Kidney glomerular epithelial cell (primary cell): ENCODE measurements around the gene URB1.
"Not testable (repeated sequence)": the region's sequence is repeated elsewhere in the genome, so short reads cannot be mapped to it uniquely, and the experiment has no call there.

ENCODE experiments used
- DNase-seq: peaks from one replicate; lab custom pipeline; 2025; lab: John Stamatoyannopoulos, UW

Gene URB1, protein sequence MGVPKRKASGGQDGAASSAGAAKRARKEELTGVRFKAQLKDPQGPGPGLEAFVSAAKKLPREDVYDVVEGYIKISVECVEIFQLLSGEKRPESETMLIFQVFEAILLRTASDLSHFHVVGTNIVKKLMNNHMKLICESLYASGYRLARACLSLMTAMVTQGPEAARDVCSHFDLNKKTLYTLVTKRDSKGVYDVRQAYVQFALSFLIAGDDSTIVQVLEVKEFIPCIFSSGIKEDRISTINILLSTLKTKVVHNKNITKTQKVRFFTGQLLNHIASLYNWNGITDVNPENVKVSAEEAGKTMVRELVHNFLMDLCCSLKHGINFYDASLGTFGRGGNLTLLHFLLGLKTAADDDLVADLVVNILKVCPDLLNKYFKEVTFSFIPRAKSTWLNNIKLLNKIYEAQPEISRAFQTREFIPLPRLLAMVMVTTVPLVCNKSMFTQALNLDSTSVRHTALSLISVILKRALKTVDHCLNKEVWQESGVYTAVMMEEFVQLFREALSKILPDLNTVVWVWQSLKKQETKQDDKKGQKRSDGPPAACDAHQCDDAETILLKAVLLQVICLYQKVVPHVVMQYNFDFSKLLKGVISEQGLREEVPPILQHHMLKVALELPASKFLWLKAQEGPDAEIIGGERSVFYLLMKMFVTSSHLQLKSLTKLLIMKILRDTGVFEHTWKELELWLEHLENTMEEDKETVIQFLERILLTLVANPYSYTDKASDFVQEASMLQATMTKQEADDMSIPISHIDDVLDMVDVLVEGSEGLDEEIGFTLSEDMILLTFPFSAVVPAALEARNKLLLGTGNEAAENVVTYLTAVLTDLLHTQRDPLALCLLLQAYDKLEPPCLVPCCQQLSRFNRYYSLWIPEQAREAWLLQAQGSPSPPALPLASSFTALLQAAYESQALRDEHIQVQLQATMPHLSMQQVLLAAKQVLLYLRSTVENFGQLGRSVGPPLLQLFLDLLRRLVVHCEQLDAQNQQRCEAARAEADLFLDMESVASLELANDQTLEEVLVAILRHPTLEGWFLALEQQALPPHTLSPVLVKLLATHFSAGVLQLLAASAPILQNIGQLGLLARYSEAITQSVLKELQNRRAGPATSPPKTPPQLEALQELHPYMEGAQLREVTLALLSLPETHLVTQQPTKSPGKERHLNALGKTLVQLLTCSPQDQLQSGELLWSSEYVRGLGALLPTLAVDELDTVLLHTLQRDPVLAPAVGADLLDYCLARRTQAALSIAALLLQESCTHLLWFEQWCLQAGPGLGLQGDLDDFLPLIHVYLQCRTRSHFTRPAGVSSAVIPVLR (N-terminal part only)

DNA sequence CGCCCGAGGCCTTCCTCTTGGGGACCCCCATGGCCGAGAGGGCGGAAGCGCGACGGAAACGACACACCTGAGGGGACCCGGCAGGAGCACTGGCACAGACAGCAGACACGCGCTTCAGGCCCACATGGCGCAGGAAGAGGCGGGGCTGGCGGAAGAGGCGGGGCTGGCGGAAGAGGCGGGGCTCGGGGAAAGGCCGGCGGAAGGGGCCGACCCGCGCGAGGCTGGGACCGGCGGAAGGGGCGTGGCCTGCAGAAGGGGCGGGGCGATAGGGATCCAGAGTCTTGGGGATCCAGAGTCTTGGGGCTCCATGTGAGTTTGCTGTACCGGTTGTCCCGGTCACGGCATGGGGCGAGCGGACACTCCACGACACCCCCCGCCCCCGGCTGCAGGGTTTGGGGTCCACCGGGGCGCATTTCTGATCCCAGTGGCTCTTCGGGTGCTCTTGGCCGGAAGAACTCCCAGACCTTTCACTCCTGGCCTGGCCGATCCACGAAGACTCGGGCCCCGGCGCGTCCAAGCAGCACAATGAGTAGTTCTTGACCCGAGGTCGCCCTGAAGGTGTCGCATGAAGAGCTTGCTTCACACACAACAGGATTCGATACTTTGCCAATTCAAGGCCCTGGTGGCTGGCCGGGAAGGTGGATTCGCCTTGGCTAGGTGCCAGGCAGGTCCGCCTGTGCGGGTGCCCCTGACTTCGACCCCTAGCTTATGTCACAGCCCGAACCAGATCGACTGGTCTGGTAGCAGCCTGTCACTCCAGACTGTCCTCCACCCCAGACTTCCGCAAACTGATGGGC is at the start of gene URB1:
Gene URB1, minus strand, starts transcription at position 133 of the 797 bp plus-strand sequence. Its CDS starts 102 bp downstream, at position 31.
- peak; percentile 49 for DNase-seq

DNA sequence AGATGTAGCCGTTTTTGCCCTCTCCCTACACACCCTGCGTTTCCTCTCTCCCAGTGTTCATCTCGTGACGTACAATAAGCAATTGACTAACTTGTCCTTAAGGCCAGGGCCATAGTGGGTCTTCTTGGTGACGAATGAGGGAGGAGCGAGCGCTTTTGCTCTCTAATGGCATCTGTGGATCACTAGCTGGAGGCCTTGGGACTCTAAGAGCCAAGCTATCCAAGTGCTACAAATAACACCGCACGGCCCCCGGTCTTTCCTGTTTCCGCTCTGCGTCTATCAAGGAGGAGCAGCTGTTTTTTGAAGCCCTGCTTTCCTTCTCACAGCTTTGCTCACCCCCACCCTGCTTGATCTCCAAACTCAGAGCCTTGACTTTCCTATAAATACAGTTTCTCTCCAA is 44.9 kb upstream of the URB1 start:
- DNase-seq, result no peak

GRCh38 chr21:32432982-32433660 is 40.3 kb upstream of the URB1 start:
- DNase-seq, result not testable (repeated sequence)

DNA sequence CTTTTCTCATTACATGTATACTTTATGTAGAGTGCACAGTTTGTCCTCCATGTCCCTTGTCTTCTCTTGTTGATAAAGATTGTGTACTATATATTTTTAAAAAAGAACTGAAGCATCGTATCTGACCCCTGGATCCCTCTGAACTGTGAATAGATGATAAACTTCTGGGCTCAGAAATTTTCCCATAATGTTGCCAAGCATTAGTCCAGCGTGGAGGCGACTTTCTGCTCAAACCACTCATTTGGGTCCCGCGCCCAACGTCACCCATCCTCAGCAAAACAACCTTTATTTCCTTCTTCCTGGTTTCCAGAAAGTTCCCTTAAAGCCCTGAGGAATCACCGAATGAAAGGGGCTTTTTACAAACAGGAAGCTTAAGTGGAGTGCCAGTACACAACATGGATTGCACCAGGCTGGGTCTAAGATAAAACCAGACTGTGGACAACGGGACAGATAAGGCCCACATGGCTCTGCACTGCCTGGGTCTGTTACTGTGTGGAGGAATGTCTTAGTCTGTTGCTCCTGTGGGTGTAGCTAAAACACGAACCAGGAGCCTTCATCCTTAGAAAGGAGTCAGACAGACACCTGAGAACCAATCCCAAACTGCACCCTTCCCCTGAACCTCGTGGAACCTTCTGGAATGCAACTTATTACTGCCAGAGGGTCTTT is 35.3 kb upstream of the URB1 start:
- no peak for DNase-seq

- DNase-seq, result peak; percentile 18
Observed at GRCh38 chr21:32426592-32427051, 33.8 kb upstream of the URB1 start.

DNA sequence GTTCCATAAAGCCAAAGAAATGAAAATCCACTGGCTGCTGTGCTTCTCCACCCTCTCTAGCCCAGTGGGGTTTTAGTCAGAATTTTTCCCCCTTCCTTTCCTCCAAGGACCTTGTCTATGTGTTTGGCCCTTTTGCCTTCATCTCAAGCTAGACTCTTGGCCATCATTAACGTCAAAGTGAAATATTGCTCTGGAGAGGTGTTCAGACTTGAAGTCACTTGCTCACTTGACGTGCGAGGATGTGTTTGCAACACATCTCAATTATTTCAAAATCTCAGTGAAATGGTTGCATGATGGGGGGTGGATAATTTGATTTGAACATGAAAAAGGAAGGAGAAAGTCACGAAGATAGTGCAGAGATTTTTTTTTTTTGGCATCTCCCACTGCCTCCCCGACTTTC is 33.3 kb upstream of the URB1 start:
- no peak for DNase-seq

DNA sequence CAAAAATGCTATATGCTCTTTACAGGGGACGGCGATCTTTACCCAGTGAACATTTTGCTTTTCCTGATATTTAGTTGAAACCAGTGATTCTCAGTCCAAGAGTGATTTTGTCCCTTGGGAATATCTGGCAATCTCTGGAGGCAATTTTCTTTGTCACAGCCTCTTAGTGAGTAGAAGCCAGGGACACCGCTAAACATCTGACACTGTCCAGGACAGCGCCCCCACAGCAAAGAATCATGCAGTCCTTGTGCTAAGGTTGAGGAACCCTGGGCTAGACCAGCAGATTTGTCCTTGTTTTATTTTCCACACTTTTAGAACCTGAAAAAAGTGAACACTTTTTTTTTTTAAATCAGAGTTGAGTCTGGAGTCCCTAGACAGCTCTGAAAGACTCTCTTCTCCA is 32.8 kb upstream of the URB1 start:
- DNase-seq, result no peak

- no peak for DNase-seq
Observed at GRCh38 chr21:32424674-32425073, 31.9 kb upstream of the URB1 start.

- no peak for DNase-seq
Observed at GRCh38 chr21:32424191-32424535, 31.4 kb upstream of the URB1 start.

DNA sequence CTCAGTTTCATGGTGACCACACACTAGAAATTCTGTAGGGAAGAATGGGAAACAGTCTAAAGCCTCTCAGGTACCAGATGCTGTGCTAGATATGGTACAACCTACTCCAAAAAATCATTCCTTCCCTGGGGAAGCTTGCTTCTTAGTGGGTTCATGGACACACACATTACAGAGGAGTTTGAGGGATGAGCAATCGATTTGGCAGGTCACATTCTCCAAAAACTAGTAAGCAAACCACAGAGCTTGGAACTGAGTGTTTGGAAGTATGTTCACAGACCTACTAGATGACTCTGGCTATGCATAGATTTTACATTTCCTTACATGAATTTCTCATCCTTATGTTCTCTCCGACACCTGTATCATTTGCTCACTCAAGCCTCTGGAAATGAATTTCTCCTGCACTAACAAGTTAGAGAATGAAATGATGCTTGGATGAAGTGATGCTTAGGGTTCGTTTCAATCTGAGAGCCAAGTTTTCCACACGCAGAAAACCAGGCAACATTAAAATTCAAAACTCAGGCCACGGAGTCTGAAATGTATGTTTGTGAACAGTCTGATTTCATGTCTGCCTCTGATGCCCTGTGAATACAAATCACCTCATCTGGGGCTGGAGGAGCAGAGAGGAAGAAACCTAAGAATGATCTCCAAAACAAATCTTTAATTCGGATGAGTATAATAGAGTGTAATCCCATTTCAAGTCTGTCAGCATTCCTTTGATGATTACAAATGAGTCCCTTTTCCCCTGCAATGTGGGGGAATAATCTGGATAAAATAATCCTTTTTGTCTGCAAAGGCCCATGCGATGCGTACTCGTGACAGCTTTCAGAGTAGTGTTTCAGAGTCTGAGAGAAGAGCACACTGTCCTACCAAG is 30.7 kb upstream of the URB1 start:
- DNase-seq, result no peak

DNA sequence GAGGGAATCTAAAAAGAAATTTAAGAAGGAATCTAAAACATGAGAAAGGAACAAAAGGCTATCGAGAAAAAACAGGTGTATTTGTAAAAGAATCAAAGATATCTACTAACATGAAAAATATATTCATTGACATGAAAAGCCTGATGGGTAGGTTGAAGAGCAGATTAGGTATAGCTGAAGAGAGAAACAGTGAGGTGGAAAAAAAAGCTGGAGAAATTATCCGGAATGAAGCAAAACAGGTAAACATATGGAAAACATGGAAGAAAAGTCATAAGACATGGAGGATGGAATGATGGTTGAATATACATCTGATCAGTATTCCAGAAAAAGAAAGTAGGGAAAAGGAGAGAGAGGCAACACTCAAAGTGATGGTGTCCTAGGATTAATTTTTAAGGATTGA is 29.3 kb upstream of the URB1 start:
- DNase-seq, result no peak

GRCh38 chr21:32418146-32418545 is 25.3 kb upstream of the URB1 start:
- no peak for DNase-seq

- DNase-seq, result no peak
Observed at GRCh38 chr21:32415451-32416398, 22.9 kb upstream of the URB1 start.

- peak; percentile 58 for DNase-seq
Observed at GRCh38 chr21:32414579-32415358, 22.0 kb upstream of the URB1 start.

GRCh38 chr21:32413697-32414578 is 21.1 kb upstream of the URB1 start:
- DNase-seq, result peak; percentile 58

- DNase-seq, result peak; percentile 20
Observed at GRCh38 chr21:32413015-32413504, 20.2 kb upstream of the URB1 start.
